OCI-LY3 (cell line): ENCODE data around the gene PALLD.

Experiments used
- H2AFZ ChIP-seq: fragments of 200-600, 300-600 bp; shearing (Covaris generic); 2 replicates; pipeline ENCODE4 v1.6.0; 2014; ENCODE audit warnings: antibody characterized with exemption, low read depth, low read length
- H3K27ac ChIP-seq: fragments of 200-600, 300-600 bp; sonication (generic); 2 replicates; pipeline ENCODE4 v1.5.1; 2014; ENCODE audit warnings: mild to moderate bottlenecking, low read length, moderate library complexity, mixed read lengths
- H3K27me3 ChIP-seq: fragments of 200-600, 300-600 bp; sonication (generic); 2 replicates; pipeline ENCODE4 v1.6.1; 2014; ENCODE audit warnings: low read depth, low read length, mixed read lengths
- H3K36me3 ChIP-seq: fragments of 200-600, 300-600 bp; sonication (generic); replicated peaks from 2 replicates; pipeline ENCODE3; 2014; ENCODE audit warnings: low read depth, low read length, mixed read lengths
- H3K4me1 ChIP-seq: fragments of 300-600, 200-600 bp; sonication (generic); 2 replicates; pipeline ENCODE4 v1.6.1; 2014; ENCODE audit warnings: low read length, mixed read lengths
- H3K4me2 ChIP-seq: fragments of 200-600, 300-600 bp; sonication (generic); 2 replicates; pipeline ENCODE4 v1.6.1; 2014; ENCODE audit warnings: low read length, mixed read lengths
- H3K4me3 ChIP-seq: fragments of 300-600, 200-600 bp; sonication (generic); 2 replicates; pipeline ENCODE4 v1.5.1; 2014; ENCODE audit warnings: antibody characterized with exemption, mild to moderate bottlenecking, low read length, moderate library complexity
- H3K79me2 ChIP-seq: fragments of 300-600, 200-600 bp; shearing (Covaris generic); 2 replicates; pipeline ENCODE4 v1.6.1; 2014; ENCODE audit warnings: mild to moderate bottlenecking, low read length, mixed read lengths
- H3K9ac ChIP-seq: fragments of 300-600, 200-600 bp; shearing (Covaris generic); 2 replicates; pipeline ENCODE4 v1.6.0; 2014; ENCODE audit warnings: mild to moderate bottlenecking, low read length, moderate library complexity
- H3K9me3 ChIP-seq: fragments of 200-600, 300-600 bp; shearing (Covaris generic); 2 replicates; pipeline ENCODE4 v1.6.1; 2014; ENCODE audit warnings: low read length, mixed read lengths; ENCODE audit not compliant: insufficient read depth
- H4K20me1 ChIP-seq: fragments of 200-600, 300-600 bp; sonication (generic); 2 replicates; pipeline ENCODE4 v1.6.1; 2016; ENCODE audit warnings: low read length, mixed read lengths; ENCODE audit not compliant: insufficient read depth
- CTCF ChIP-seq: fragments of 200-600, 300-600 bp; sonication (generic); IDR thresholded peaks from 2 replicates; pipeline ENCODE4 v1.5.1; 2014; ENCODE audit warnings: antibody characterized with exemption, low read length, low read depth
- EZH2phosphoT487 ChIP-seq: fragments of 200-600 bp; shearing (Covaris generic); IDR thresholded peaks from 2 replicates; pipeline ENCODE4 v1.6.1; 2018; ENCODE audit warnings: antibody characterized with exemption, mixed run types, low read depth

Gene PALLD

DNA sequence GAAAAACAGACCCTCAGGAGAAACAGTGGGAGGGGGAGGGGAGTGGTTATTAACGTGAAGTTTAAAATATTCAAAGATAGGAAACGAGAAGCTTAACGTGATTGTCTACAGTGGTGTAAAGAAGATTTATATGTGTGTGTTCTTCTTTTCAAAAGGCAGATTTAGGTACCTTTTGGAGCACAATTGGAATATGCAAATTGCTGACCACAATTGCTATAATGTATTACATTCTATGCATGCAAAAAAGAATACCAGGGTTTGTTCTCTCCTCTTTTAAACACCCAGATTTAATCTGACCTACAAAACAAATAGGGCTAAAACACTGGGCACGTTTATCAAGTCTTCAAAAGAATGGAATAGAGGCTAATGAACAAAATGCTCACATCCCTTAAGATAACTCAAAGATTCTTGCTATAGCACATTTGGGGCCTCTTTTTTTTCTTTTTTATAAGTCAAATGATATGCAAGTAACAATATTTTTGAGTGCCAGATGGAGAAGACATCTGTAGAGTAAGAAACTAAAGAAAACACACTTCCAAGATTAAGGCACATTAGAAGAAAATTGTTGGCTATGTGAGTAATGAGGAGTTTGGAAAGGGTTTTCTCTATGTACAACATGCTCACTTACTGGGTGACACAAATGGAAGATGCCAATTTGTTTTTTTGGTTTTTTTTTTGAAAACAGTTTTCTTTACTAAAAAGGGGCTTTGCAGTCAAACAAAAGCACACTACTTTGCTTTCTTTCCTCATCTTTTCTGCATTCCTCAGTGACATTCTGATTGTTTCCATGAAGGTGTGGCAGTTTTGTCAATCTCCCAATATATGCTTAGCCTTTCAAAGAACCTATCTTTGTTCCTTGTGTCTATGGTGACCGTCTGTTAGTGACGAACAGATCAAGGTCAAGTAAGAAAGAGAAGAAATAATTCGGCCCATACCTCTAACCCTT lies 240.3 kb downstream of the PALLD start:
- TF ChIP-seq CTCF: no peak
- TF ChIP-seq EZH2phosphoT487: no peak
- Histone ChIP-seq H3K4me1 (peaks cover 11% of the 10 kb centered on the region), H3K36me3 (no peaks in the 10 kb centered on the region), H3K9ac (no peak overlapping the region), H3K9me3 (no peaks in the 10 kb centered on the region), H3K4me3 (no peak overlapping the region), H3K27ac (no peak overlapping the region), H3K27me3 (peaks cover 48% of the 10 kb centered on the region), H4K20me1 (no peaks in the 10 kb centered on the region), H2AFZ (no peak overlapping the region), H3K4me2 (no peak overlapping the region), H3K79me2 (no peaks in the 10 kb centered on the region)

DNA sequence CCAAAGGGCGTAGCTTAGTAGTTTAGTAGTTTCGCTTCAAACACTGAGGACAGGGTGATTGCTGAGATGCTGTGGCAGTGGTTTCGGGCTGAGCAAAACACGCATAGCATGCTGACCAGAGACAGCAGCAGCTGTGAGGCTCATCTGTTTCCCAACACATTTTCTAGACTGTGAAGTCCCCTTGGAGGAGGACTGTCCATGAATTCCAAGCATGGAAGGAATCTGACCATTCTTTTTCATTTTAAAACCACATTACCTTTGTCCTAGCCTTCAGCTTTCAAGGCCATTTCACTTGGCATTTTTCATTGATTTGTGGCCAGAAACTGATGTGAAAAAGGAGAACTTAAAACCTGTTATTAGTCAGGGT lies 240.9 kb downstream of the PALLD start:
- peaks cover 8% of the 10 kb centered on the region for H3K4me1 ChIP-seq
- no peak overlapping the region for H3K4me2 ChIP-seq
- H3K27ac ChIP-seq: no peak overlapping the region
- no peaks in the 10 kb centered on the region for H3K9me3 ChIP-seq
- TF ChIP-seq EZH2phosphoT487 (no peak), CTCF (no peak)
- no peak overlapping the region for H3K9ac ChIP-seq
- H3K27me3 ChIP-seq: peaks cover 48% of the 10 kb centered on the region
- H2AFZ ChIP-seq: no peak overlapping the region
- H3K79me2 ChIP-seq: no peaks in the 10 kb centered on the region
- no peaks in the 10 kb centered on the region for H3K36me3 ChIP-seq
- H3K4me3 ChIP-seq: no peak overlapping the region
- H4K20me1 ChIP-seq: no peaks in the 10 kb centered on the region

- Histone ChIP-seq H3K27ac (no peak overlapping the region), H3K9me3 (no peaks in the 10 kb centered on the region), H4K20me1 (no peaks in the 10 kb centered on the region), H3K27me3 (peaks cover 62% of the 10 kb centered on the region), H3K4me3 (no peak overlapping the region), H2AFZ (no peak overlapping the region), H3K9ac (no peak overlapping the region), H3K36me3 (no peaks in the 10 kb centered on the region), H3K79me2 (no peaks in the 10 kb centered on the region), H3K4me2 (no peak overlapping the region), H3K4me1 (peaks cover 8% of the 10 kb centered on the region)
- TF ChIP-seq CTCF: no peak
- no peak for TF ChIP-seq EZH2phosphoT487
Measured at GRCh38 chr4:168739886-168740285, 243.0 kb downstream of the PALLD start.

DNA sequence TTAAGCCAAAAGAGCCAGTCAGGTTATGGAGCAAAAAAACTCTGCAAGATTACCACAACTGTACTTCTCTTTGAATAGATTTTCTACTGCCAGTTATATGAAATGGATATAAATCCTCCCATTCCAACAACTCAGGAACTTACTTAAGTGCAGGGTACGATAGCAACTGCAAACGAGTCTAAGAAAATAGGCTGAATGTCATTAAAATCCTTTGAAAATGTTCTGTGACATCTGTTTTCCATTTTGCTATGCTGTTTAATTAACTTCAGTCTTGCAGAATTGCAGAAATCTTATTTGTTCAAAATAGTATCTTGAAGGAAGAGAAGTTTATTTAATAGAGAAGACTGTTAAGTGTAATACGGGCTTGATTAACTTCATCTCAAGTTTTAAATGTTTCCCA lies 243.8 kb downstream of the PALLD start:
- Histone ChIP-seq H3K9ac (no peak overlapping the region), H3K4me3 (no peak overlapping the region), H3K27me3 (peaks cover 57% of the 10 kb centered on the region), H3K9me3 (no peaks in the 10 kb centered on the region), H3K36me3 (no peaks in the 10 kb centered on the region), H3K4me2 (no peak overlapping the region), H4K20me1 (no peaks in the 10 kb centered on the region), H3K27ac (no peak overlapping the region), H3K79me2 (no peaks in the 10 kb centered on the region), H2AFZ (no peak overlapping the region), H3K4me1 (peaks cover 8% of the 10 kb centered on the region)
- no peak for TF ChIP-seq EZH2phosphoT487
- TF ChIP-seq CTCF: no peak
